Hepatocyte (in vitro differentiated cells): ENCODE data around the gene RBBP7. TPM values are rescaled to one million over a fixed set of nuclear protein-coding genes. Genes with fewer than 3 reads are reported as not detected.

ENCODE experiments used
- DNase-seq: peaks from one replicate; pipeline ENCODE4 v3.0.0-alpha.2; 2016; ENCODE audit warnings: low spot score
- H2AFZ ChIP-seq: fragments of 200-600 bp; sonication (generic); 2 replicates; pipeline ENCODE4 v1.6.0; 2016; ENCODE audit warnings: antibody characterized with exemption, mild to moderate bottlenecking
- H3K27ac ChIP-seq: fragments of 200-600 bp; sonication (generic); 2 replicates; pipeline ENCODE4 v1.5.1; 2016; ENCODE audit warnings: mild to moderate bottlenecking
- H3K27me3 ChIP-seq: fragments of 200-600 bp; sonication (generic); 2 replicates; pipeline ENCODE4 v1.6.1; 2016
- H3K36me3 ChIP-seq: fragments of 200-600 bp; sonication (generic); replicated peaks from 2 replicates; pipeline ENCODE4 v1.5.1; 2016; ENCODE audit warnings: low read depth; ENCODE audit not compliant: insufficient read depth
- H3K4me1 ChIP-seq: fragments of 200-600 bp; sonication (generic); 2 replicates; pipeline ENCODE4 v1.5.1; 2016; ENCODE audit warnings: mild to moderate bottlenecking, moderate library complexity; ENCODE audit not compliant: insufficient read depth
- H3K4me2 ChIP-seq: fragments of 200-600 bp; sonication (generic); 2 replicates; pipeline ENCODE4 v1.6.0; 2016
- H3K4me3 ChIP-seq: fragments of 200-600 bp; sonication (generic); 2 replicates; pipeline ENCODE4 v1.5.1; 2016; ENCODE audit warnings: mild to moderate bottlenecking
- H3K79me2 ChIP-seq: fragments of 200-600 bp; sonication (generic); 2 replicates; pipeline ENCODE4 v1.6.0; 2017; ENCODE audit warnings: mild to moderate bottlenecking
- H3K9me2 ChIP-seq: fragments of 200-600 bp; sonication (generic); replicated peaks from 2 replicates; pipeline ENCODE4 v1.6.0; 2017; ENCODE audit warnings: mild to moderate bottlenecking; ENCODE audit not compliant: insufficient read depth
- H3K9me3 ChIP-seq: fragments of 200-600 bp; sonication (generic); 2 replicates; pipeline ENCODE4 v1.5.1; 2016; ENCODE audit warnings: low read depth, mild to moderate bottlenecking
- H4K20me1 ChIP-seq: fragments of 200-600 bp; sonication (generic); 2 replicates; pipeline ENCODE4 v1.6.0; 2016; ENCODE audit warnings: mild to moderate bottlenecking; ENCODE audit not compliant: insufficient read depth, poor library complexity, severe bottlenecking
- EZH2 ChIP-seq: fragments of 200-600 bp; sonication (generic); IDR thresholded peaks from 2 replicates; pipeline ENCODE4 v1.6.1; 2016; ENCODE audit warnings: antibody characterized with exemption, mild to moderate bottlenecking, borderline replicate concordance
- EZH2phosphoT487 ChIP-seq: fragments of 200-600 bp; sonication (generic); IDR thresholded peaks from one replicate; pipeline ENCODE4 v1.6.1; 2018; ENCODE audit warnings: antibody characterized with exemption, mild to moderate bottlenecking, low read depth, moderate library complexity; ENCODE audit not compliant: unreplicated experiment, severe bottlenecking
- WGBS: methylation state at CpG from one replicate; pipeline ENCODE4 v1.1.6; 2016; ENCODE audit warnings: low lambda C conversion rate; ENCODE audit errors: missing lambda C conversion rate; 5-methylcytosine and 5-hydroxymethylcytosine counted together
- polyA plus RNA-seq: library from polyadenylated mRNA; unstranded; fragments of >200 nt; fragmentation: Nextera tagmentation; extraction: Ambion mirVana; gene quantifications from 2 replicates; pipeline ENCODE4 v1.2.1, GENCODE V29; 2016
- total RNA-seq: library from RNA; depleted of rRNA; stranded (reverse); fragments of >200 nt; gene quantifications from 2 replicates; pipeline ENCODE4 v1.2.3, GENCODE V29; 2014
- TF ChIP-seq, protein P1 (sequence below): fragments of 200-600 bp; sonication (generic); IDR thresholded peaks from 2 replicates; pipeline ENCODE4 v1.5.1; 2016; ENCODE audit warnings: antibody characterized with exemption, mild to moderate bottlenecking; ENCODE audit not compliant: poor library complexity

RBBP7 gene
- total and polyA plus RNA-seq, 2 experiments from 2014 or later: 185 to 263 TPM

DNA sequence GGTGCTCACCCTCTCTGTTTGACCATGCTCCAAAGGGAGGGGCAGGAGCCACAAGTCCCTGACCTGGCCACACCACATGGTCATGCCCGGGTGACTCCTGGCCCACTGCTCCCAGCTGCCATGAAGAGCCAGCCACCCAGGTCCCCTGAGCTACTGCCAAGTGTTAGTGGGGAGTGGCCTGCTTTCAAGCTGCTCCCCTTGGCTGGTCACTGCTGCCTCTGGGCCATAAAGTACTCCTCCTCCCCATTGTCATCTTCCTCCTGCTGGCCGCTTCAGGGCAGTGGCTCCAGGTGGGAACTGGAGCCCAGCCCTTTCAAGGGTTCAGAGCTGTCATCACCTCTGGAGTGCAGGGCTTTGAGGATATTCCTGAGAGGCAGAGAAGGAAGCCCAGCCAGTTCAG is 27.3 kb upstream of the RBBP7 start:
- Histone ChIP-seq H3K4me3 (no peak overlapping the region), H3K27me3 (no peaks in the 10 kb centered on the region), H3K4me1 (no peaks in the 10 kb centered on the region), H2AFZ (no peak overlapping the region), H3K79me2 (no peaks in the 10 kb centered on the region), H4K20me1 (no peaks in the 10 kb centered on the region), H3K9me2 (no peaks in the 10 kb centered on the region), H3K4me2 (no peak overlapping the region), H3K36me3 (no peaks in the 10 kb centered on the region), H3K9me3 (no peaks in the 10 kb centered on the region), H3K27ac (no peak overlapping the region)
- no peak for TF ChIP-seq EZH2
- TF ChIP-seq EZH2phosphoT487: no peak
- TF ChIP-seq, protein P1, sequence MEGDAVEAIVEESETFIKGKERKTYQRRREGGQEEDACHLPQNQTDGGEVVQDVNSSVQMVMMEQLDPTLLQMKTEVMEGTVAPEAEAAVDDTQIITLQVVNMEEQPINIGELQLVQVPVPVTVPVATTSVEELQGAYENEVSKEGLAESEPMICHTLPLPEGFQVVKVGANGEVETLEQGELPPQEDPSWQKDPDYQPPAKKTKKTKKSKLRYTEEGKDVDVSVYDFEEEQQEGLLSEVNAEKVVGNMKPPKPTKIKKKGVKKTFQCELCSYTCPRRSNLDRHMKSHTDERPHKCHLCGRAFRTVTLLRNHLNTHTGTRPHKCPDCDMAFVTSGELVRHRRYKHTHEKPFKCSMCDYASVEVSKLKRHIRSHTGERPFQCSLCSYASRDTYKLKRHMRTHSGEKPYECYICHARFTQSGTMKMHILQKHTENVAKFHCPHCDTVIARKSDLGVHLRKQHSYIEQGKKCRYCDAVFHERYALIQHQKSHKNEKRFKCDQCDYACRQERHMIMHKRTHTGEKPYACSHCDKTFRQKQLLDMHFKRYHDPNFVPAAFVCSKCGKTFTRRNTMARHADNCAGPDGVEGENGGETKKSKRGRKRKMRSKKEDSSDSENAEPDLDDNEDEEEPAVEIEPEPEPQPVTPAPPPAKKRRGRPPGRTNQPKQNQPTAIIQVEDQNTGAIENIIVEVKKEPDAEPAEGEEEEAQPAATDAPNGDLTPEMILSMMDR: no peak
- 78% methylated on average over 2 of the region's 2 CpGs for WGBS
- DNase-seq: no peak

DNA sequence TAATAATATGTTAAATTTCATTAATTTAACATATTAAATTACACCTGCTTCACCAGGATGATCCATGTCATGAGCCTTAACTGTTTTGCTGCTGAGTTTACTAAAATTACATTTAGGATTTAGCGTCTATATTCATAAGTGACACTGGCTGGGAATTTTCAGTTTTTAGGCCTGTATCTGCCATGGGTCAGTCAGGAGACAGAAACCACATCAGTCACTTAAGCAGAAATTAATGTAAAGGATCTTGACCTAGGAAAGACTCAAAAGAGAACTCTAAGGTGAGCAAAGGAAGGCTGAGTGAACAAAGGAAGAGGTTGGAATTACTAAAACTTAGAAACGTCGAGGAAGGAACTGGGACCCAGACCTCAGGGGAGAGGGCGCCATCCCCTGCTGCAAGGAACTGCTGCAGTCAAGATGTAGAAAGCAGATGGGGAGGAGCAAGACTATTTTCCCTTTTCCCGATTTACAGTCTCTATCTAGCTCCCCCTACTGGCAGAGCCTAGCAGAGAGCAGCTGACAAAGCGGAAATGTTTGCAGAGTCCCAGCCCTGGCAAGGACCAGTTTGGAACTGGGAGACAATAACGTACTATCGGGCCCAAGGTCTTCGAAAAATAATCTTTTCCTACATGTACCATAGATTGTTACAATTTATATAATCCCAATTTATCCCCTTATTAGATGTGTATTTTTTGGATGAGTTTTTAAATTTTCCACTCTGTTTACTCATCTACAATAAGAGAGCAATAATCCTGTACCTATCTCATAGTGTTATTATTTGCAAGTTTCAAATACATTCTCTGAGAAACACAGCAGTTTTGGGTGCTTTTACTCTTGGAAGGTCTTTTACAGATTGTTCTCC is 22.6 kb upstream of the RBBP7 start:
- WGBS: 20% methylated on average over 9 of the region's 9 CpGs
- Histone ChIP-seq H3K27ac (no peak overlapping the region), H3K9me2 (no peaks in the 10 kb centered on the region), H3K4me2 (peak overlapping the region; percentile 39), H3K79me2 (no peaks in the 10 kb centered on the region), H3K4me3 (no peak overlapping the region), H3K27me3 (no peaks in the 10 kb centered on the region), H2AFZ (peak overlapping the region; percentile 62), H4K20me1 (no peaks in the 10 kb centered on the region), H3K4me1 (no peaks in the 10 kb centered on the region), H3K9me3 (no peaks in the 10 kb centered on the region), H3K36me3 (no peaks in the 10 kb centered on the region)
- peak; percentile 94 for DNase-seq
- TF ChIP-seq EZH2phosphoT487: no peak
- no peak for TF ChIP-seq EZH2
- TF ChIP-seq, protein P1: peak; percentile 88

DNA sequence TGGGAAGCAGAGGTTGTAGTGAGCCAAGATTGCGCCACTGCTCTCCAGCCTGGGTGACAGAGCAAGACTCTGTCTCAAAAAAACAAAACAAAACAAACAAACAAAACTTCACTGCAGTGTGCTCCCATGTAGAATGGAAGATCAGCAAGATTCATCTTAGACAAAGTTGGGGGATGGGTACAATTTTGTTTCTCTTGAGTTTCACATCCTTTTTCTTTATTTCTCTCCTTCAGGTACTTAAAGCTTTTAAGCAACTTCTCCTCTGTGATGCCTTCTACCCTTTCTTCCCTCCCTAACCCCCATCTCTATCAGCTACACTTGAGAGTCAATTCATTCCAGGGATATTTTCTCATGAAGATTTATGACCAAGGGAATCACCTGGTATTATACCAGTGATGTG is 15.5 kb upstream of the RBBP7 start:
- WGBS: 89% methylated on average over 1 of the region's 1 CpG
- Histone ChIP-seq H4K20me1 (no peaks in the 10 kb centered on the region), H3K9me2 (no peaks in the 10 kb centered on the region), H3K4me3 (no peak overlapping the region), H3K4me2 (no peak overlapping the region), H2AFZ (no peak overlapping the region), H3K4me1 (no peaks in the 10 kb centered on the region), H3K79me2 (no peaks in the 10 kb centered on the region), H3K9me3 (no peaks in the 10 kb centered on the region), H3K27me3 (no peaks in the 10 kb centered on the region), H3K27ac (no peak overlapping the region), H3K36me3 (no peaks in the 10 kb centered on the region)
- DNase-seq: no peak
- no peak for TF ChIP-seq EZH2phosphoT487
- TF ChIP-seq, protein P1: no peak
- no peak for TF ChIP-seq EZH2
